Upper lobe of left lung (tissue), 4 donors: ENCODE results near the gene MYO18B.

ENCODE experiments used
- EP300 ChIP-seq, 4 donors: sonication (generic); formaldehyde crosslinking; IDR thresholded peaks; one replicate each; pipeline ENCODE4 v1.5.1; 2017; ENCODE audit warnings: antibody characterized with exemption in 4 of 4, control low read depth in 2 of 4
- POLR2A ChIP-seq, 4 donors: fragments of 450-650 bp; IDR thresholded peaks; one replicate each; pipeline ENCODE4 v1.5.1; 2016 to 2017; ENCODE audit warnings: antibody characterized with exemption in 4 of 4, mild to moderate bottlenecking in 2 of 4
- TF ChIP-seq, protein P1 (sequence below), 6 experiments: fragments of 450-650 bp in 4 of 6; fragments of 200-600 bp in 2 of 6; sonication (generic) in 2 of 6; IDR thresholded peaks; one replicate each; pipeline ENCODE4 v1.5.1; 2016 to 2019; ENCODE audit warnings: antibody characterized with exemption in 6 of 6

GRCh38 chr22:25750569-25751173 lies 8.7 kb downstream of the MYO18B start:
- TF ChIP-seq, protein P1, sequence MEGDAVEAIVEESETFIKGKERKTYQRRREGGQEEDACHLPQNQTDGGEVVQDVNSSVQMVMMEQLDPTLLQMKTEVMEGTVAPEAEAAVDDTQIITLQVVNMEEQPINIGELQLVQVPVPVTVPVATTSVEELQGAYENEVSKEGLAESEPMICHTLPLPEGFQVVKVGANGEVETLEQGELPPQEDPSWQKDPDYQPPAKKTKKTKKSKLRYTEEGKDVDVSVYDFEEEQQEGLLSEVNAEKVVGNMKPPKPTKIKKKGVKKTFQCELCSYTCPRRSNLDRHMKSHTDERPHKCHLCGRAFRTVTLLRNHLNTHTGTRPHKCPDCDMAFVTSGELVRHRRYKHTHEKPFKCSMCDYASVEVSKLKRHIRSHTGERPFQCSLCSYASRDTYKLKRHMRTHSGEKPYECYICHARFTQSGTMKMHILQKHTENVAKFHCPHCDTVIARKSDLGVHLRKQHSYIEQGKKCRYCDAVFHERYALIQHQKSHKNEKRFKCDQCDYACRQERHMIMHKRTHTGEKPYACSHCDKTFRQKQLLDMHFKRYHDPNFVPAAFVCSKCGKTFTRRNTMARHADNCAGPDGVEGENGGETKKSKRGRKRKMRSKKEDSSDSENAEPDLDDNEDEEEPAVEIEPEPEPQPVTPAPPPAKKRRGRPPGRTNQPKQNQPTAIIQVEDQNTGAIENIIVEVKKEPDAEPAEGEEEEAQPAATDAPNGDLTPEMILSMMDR (IDR thresholded peaks at IDR 0.05) = no peak
- no peak for TF ChIP-seq POLR2A (IDR thresholded peaks at IDR 0.05)
- TF ChIP-seq EP300 (IDR thresholded peaks at IDR 0.05) = no peak
